HG03060 (cell line): ENCODE results near the gene KRTAP12-4.
"Not testable (repeated sequence)": the region's sequence is repeated elsewhere in the genome, so short reads cannot be mapped to it uniquely, and the experiment has no call there.

Source experiments
- ATAC-seq: cut with Tn5 transposase; IDR thresholded peaks from one replicate; pipeline ENCODE4 v1.9.1; 2021; ENCODE audit warnings: low read depth, moderate number of reproducible peaks; ENCODE audit not compliant: unreplicated experiment

Gene KRTAP12-4

GRCh38 chr21:44657635-44658540 lies 3.4 kb upstream of the KRTAP12-4 start, which contains the start of gene KRTAP12-3:
Gene KRTAP12-3 (plus strand): TSS chr21:44657932. CDS start chr21:44657980, 48 bp downstream.
- no peak for ATAC-seq

GRCh38 chr21:44656868-44657267 lies 2.4 kb upstream of the KRTAP12-4 start:
- no peak for ATAC-seq

GRCh38 chr21:44653656-44654575 lies 543 bp downstream of the KRTAP12-4 start:
- no peak for ATAC-seq

GRCh38 chr21:44653123-44653522 lies 1.3 kb downstream of the KRTAP12-4 start:
- ATAC-seq: no peak

GRCh38 chr21:44650973-44651675 lies 3.3 kb downstream of the KRTAP12-4 start:
- no peak for ATAC-seq

- no peak for ATAC-seq
Measured at GRCh38 chr21:44650265-44650972, 4.0 kb downstream of the KRTAP12-4 start.

- no peak for ATAC-seq
Measured at GRCh38 chr21:44649521-44650100, 4.8 kb downstream of the KRTAP12-4 start.

- no peak for ATAC-seq
Measured at GRCh38 chr21:44648557-44649311, 5.7 kb downstream of the KRTAP12-4 start.

GRCh38 chr21:44647222-44647552 lies 7.3 kb downstream of the KRTAP12-4 start:
- ATAC-seq: no peak

- ATAC-seq: not testable (repeated sequence)
Measured at GRCh38 chr21:44646366-44647221, 7.9 kb downstream of the KRTAP12-4 start, which contains the start of gene KRTAP10-11. Gene KRTAP10-11 (plus strand): TSS chr21:44646414. CDS start chr21:44646459, 45 bp downstream.

GRCh38 chr21:44644878-44645277 lies 9.6 kb downstream of the KRTAP12-4 start:
- no peak for ATAC-seq

GRCh38 chr21:44643741-44644310 lies 10.6 kb downstream of the KRTAP12-4 start:
- no peak for ATAC-seq

- ATAC-seq: no peak
Measured at GRCh38 chr21:44640761-44641160, 13.7 kb downstream of the KRTAP12-4 start.

GRCh38 chr21:44639331-44639655 lies 15.2 kb downstream of the KRTAP12-4 start:
- ATAC-seq: no peak

- ATAC-seq: not testable (repeated sequence)
Measured at GRCh38 chr21:44638506-44639330, 15.7 kb downstream of the KRTAP12-4 start.

- ATAC-seq: not testable (repeated sequence)
Measured at GRCh38 chr21:44637851-44638348, 16.6 kb downstream of the KRTAP12-4 start.
